HEK293 (cell line): ENCODE data around the gene PCLAF.

Experiments
- ELK4 ChIP-seq: IDR thresholded peaks from 2 replicates; pipeline ENCODE4 v1.6.1; 2011; ENCODE audit warnings: mild to moderate bottlenecking, low read depth, low read length, borderline replicate concordance
- FEZF1 ChIP-seq: fragments of 450-650 bp; formaldehyde crosslinking; IDR thresholded peaks from 2 replicates; pipeline ENCODE4 v1.5.1; 2016; ENCODE audit warnings: missing biosample characterization, missing genetic modification characterization
- GLIS2 ChIP-seq: fragments of 450-650 bp; formaldehyde crosslinking; IDR thresholded peaks from 2 replicates; pipeline ENCODE4 v1.5.1; 2016; ENCODE audit warnings: missing biosample characterization, missing genetic modification characterization
- HOXD13 ChIP-seq: sonication (generic); formaldehyde crosslinking; IDR thresholded peaks from 2 replicates; pipeline ENCODE4 v1.8.0; 2022; ENCODE audit warnings: missing genetic modification reagents, borderline replicate concordance
- IKZF3 ChIP-seq: fragments of 450-650 bp; IDR thresholded peaks from 2 replicates; pipeline ENCODE4 v1.5.0; 2018; ENCODE audit warnings: missing biosample characterization, mild to moderate bottlenecking, missing genetic modification characterization, moderate library complexity
- KLF17 ChIP-seq: fragments of 450-650 bp; formaldehyde crosslinking; IDR thresholded peaks from 2 replicates; pipeline ENCODE4 v1.5.1; 2016; ENCODE audit warnings: missing biosample characterization, missing genetic modification characterization
- KLF7 ChIP-seq: fragments of 450-650 bp; formaldehyde crosslinking; IDR thresholded peaks from 2 replicates; pipeline ENCODE4 v1.5.1; 2016; ENCODE audit warnings: missing biosample characterization, missing genetic modification characterization, borderline replicate concordance
- KLF9 ChIP-seq: fragments of 450-650 bp; formaldehyde crosslinking; IDR thresholded peaks from 2 replicates; pipeline ENCODE4 v1.5.1; 2016; ENCODE audit warnings: missing biosample characterization, missing genetic modification characterization, low read depth
- REPIN1 ChIP-seq: fragments of 450-650 bp; formaldehyde crosslinking; IDR thresholded peaks from 2 replicates; pipeline ENCODE4 v1.5.1; 2017; ENCODE audit warnings: missing biosample characterization, missing genetic modification characterization, low read depth
- SP7 ChIP-seq: fragments of 450-650 bp; formaldehyde crosslinking; IDR thresholded peaks from 2 replicates; pipeline ENCODE4 v1.5.1; 2016; ENCODE audit warnings: missing biosample characterization, missing genetic modification characterization
- ZBTB44 ChIP-seq: fragments of 450-650 bp; IDR thresholded peaks from 2 replicates; pipeline ENCODE4 v1.5.1; 2018; ENCODE audit warnings: missing biosample characterization, mild to moderate bottlenecking, missing genetic modification characterization
- ZNF157 ChIP-seq: fragments of 450-650 bp; formaldehyde crosslinking; IDR thresholded peaks from 2 replicates; pipeline ENCODE4 v1.5.1; 2016; ENCODE audit warnings: missing biosample characterization, missing genetic modification characterization
- ZNF16 ChIP-seq: fragments of 450-650 bp; formaldehyde crosslinking; IDR thresholded peaks from 2 replicates; pipeline ENCODE4 v1.5.1; 2016; ENCODE audit warnings: low read depth, missing biosample characterization, missing genetic modification characterization
- ZNF23 ChIP-seq: fragments of 450-650 bp; formaldehyde crosslinking; IDR thresholded peaks from 2 replicates; pipeline ENCODE4 v1.5.1; 2016; ENCODE audit warnings: missing biosample characterization, missing genetic modification characterization, borderline replicate concordance
- ZNF324 ChIP-seq: fragments of 450-650 bp; formaldehyde crosslinking; IDR thresholded peaks from 2 replicates; pipeline ENCODE4 v1.5.1; 2016; ENCODE audit warnings: missing biosample characterization, missing genetic modification characterization
- ZNF362 ChIP-seq: fragments of 450-650 bp; formaldehyde crosslinking; IDR thresholded peaks from 2 replicates; pipeline ENCODE4 v1.5.1; 2016; ENCODE audit warnings: missing biosample characterization, missing genetic modification characterization
- ZNF398 ChIP-seq: fragments of 450-650 bp; formaldehyde crosslinking; IDR thresholded peaks from 2 replicates; pipeline ENCODE4 v1.5.1; 2017; ENCODE audit warnings: missing biosample characterization, missing genetic modification characterization
- ZNF416 ChIP-seq: fragments of 450-650 bp; formaldehyde crosslinking; IDR thresholded peaks from 2 replicates; pipeline ENCODE4 v1.5.1; 2016; ENCODE audit warnings: missing biosample characterization, missing genetic modification characterization
- ZNF518A ChIP-seq: fragments of 450-650 bp; formaldehyde crosslinking; conservative IDR thresholded peaks from 2 replicates; pipeline ENCODE4 v1.5.1; 2016; ENCODE audit warnings: low read depth, missing biosample characterization, missing genetic modification characterization
- ZNF548 ChIP-seq: fragments of 450-650 bp; formaldehyde crosslinking; IDR thresholded peaks from 2 replicates; pipeline ENCODE4 v1.5.1; 2016; ENCODE audit warnings: missing biosample characterization, missing genetic modification characterization
- ZNF549 ChIP-seq: fragments of 450-650 bp; IDR thresholded peaks from 2 replicates; pipeline ENCODE4 v1.5.1; 2018; ENCODE audit warnings: missing biosample characterization, missing genetic modification characterization, mild to moderate bottlenecking, inconsistent platforms, moderate library complexity
- ZNF555 ChIP-seq: fragments of 450-650 bp; formaldehyde crosslinking; conservative IDR thresholded peaks from 2 replicates; pipeline ENCODE4 v1.5.1; 2017; ENCODE audit warnings: missing biosample characterization, mild to moderate bottlenecking, missing genetic modification characterization, inconsistent platforms
- ZNF610 ChIP-seq: fragments of 450-650 bp; formaldehyde crosslinking; IDR thresholded peaks from 2 replicates; pipeline ENCODE4 v1.5.1; 2016; ENCODE audit warnings: missing biosample characterization, missing genetic modification characterization, borderline replicate concordance
- ZNF664 ChIP-seq: fragments of 450-650 bp; formaldehyde crosslinking; IDR thresholded peaks from 2 replicates; pipeline ENCODE4 v1.5.1; 2016; ENCODE audit warnings: missing biosample characterization, missing genetic modification characterization
- ZNF707 ChIP-seq: fragments of 450-650 bp; formaldehyde crosslinking; IDR thresholded peaks from 2 replicates; pipeline ENCODE4 v1.5.1; 2016; ENCODE audit warnings: missing biosample characterization, missing genetic modification characterization

Gene PCLAF

GRCh38 chr15:64387562-64388168 lies 6.4 kb upstream of the PCLAF start, which contains the start of gene TRIP4 (continued):
- TF ChIP-seq ZNF362 (tag by site-specific recombination) (peak; percentile 66; the same call in 1 of the 2 replicates), ZNF324 (tag by site-specific recombination) (peak; percentile 100), SP7 (tag by site-specific recombination) (peak; percentile 96), ZNF398 (0 out of 2 replicates have a peak, but pooled peaks have one; percentile 41), REPIN1 (peak; percentile 97), IKZF3 (peak; percentile 69), ZNF664 (tag by site-specific recombination) (peak; percentile 78), KLF9 (tag by site-specific recombination) (peak; percentile 92), ZNF548 (tag by site-specific recombination) (no peak), ZNF555 (no peak), KLF7 (tag by site-specific recombination) (peak; percentile 98), ELK4 (no peak), KLF17 (tag by site-specific recombination) (peak; percentile 98), ZNF23 (tag by site-specific recombination) (peak; percentile 21; the same call in 1 of the 2 replicates), HOXD13 (CRISPR knock-in tag) (peak; percentile 45; the same call in 1 of the 2 replicates), ZNF610 (tag by site-specific recombination) (peak; percentile 92), ZNF157 (tag by site-specific recombination) (no peak), GLIS2 (tag by site-specific recombination) (peak; percentile 35; the same call in 1 of the 2 replicates), ZNF518A (tag by site-specific recombination) (peak; percentile 82), ZNF16 (tag by site-specific recombination) (no peak), FEZF1 (tag by site-specific recombination) (peak; percentile 69), ZNF416 (tag by site-specific recombination) (no peak), ZNF707 (no peak; the same call in 1 of the 2 replicates), ZNF549 (tag by site-specific recombination) (no peak), ZBTB44 (tag by site-specific recombination) (peak; percentile 76; the same call in 1 of the 2 replicates)
